Ishikawa (cell line): ENCODE results near the gene OR3A3.

Experiments
- CEBPB ChIP-seq: IDR thresholded peaks from 2 replicates; pipeline ENCODE4 v1.6.1; 2012
- CREB1 ChIP-seq: IDR thresholded peaks from 2 replicates; pipeline ENCODE4 v1.6.1; 2012; ENCODE audit warnings: low read depth
- EP300 ChIP-seq: IDR thresholded peaks from 2 replicates; pipeline ENCODE4 v1.6.1; 2012; ENCODE audit warnings: borderline replicate concordance
- NFIC ChIP-seq: IDR thresholded peaks from 2 replicates; pipeline ENCODE4 v1.6.1; 2012
- RAD21 ChIP-seq: IDR thresholded peaks from 2 replicates; pipeline ENCODE4 v1.6.1; 2012; ENCODE audit warnings: low read depth
- TAF1 ChIP-seq: IDR thresholded peaks from 2 replicates; pipeline ENCODE4 v1.6.1; 2012; ENCODE audit warnings: low read depth, mild to moderate bottlenecking
- TCF12 ChIP-seq: IDR thresholded peaks from 2 replicates; pipeline ENCODE4 v1.6.1; 2012; ENCODE audit warnings: low read depth
- TEAD4 ChIP-seq: IDR thresholded peaks from 2 replicates; pipeline ENCODE4 v1.6.1; 2012
- YY1 ChIP-seq: IDR thresholded peaks from 2 replicates; pipeline ENCODE4 v1.6.1; 2012; ENCODE audit warnings: low read depth
- ZBTB7A ChIP-seq: IDR thresholded peaks from 2 replicates; pipeline ENCODE4 v1.6.1; 2012; ENCODE audit warnings: low read depth
- TF ChIP-seq, protein P1 (sequence below): IDR thresholded peaks from 2 replicates; pipeline ENCODE4 v1.6.1; 2012; ENCODE audit warnings: low read depth, mild to moderate bottlenecking
- TF ChIP-seq, protein P2 (sequence below): IDR thresholded peaks from 2 replicates; pipeline ENCODE4 v1.6.1; 2012
- TF ChIP-seq, protein P3 (sequence below): IDR thresholded peaks from 2 replicates; pipeline ENCODE4 v1.6.1; 2012

The OR3A3 gene

GRCh38 chr17:3389791-3390190 is 21.4 kb upstream of the OR3A3 start:
- TF ChIP-seq YY1 = no peak
- no peak for TF ChIP-seq TEAD4
- TF ChIP-seq ZBTB7A = no peak
- TF ChIP-seq, protein P1, sequence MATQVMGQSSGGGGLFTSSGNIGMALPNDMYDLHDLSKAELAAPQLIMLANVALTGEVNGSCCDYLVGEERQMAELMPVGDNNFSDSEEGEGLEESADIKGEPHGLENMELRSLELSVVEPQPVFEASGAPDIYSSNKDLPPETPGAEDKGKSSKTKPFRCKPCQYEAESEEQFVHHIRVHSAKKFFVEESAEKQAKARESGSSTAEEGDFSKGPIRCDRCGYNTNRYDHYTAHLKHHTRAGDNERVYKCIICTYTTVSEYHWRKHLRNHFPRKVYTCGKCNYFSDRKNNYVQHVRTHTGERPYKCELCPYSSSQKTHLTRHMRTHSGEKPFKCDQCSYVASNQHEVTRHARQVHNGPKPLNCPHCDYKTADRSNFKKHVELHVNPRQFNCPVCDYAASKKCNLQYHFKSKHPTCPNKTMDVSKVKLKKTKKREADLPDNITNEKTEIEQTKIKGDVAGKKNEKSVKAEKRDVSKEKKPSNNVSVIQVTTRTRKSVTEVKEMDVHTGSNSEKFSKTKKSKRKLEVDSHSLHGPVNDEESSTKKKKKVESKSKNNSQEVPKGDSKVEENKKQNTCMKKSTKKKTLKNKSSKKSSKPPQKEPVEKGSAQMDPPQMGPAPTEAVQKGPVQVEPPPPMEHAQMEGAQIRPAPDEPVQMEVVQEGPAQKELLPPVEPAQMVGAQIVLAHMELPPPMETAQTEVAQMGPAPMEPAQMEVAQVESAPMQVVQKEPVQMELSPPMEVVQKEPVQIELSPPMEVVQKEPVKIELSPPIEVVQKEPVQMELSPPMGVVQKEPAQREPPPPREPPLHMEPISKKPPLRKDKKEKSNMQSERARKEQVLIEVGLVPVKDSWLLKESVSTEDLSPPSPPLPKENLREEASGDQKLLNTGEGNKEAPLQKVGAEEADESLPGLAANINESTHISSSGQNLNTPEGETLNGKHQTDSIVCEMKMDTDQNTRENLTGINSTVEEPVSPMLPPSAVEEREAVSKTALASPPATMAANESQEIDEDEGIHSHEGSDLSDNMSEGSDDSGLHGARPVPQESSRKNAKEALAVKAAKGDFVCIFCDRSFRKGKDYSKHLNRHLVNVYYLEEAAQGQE = no peak
- no peak for TF ChIP-seq EP300
- TF ChIP-seq CREB1 = no peak
- TF ChIP-seq, protein P2, sequence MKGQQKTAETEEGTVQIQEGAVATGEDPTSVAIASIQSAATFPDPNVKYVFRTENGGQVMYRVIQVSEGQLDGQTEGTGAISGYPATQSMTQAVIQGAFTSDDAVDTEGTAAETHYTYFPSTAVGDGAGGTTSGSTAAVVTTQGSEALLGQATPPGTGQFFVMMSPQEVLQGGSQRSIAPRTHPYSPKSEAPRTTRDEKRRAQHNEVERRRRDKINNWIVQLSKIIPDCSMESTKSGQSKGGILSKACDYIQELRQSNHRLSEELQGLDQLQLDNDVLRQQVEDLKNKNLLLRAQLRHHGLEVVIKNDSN = no peak
- TF ChIP-seq NFIC = no peak
- no peak for TF ChIP-seq TAF1

- TF ChIP-seq RAD21 = peak; percentile 7; the same call in 1 of the 2 replicates
- TF ChIP-seq, protein P1 = peak; percentile 80
- TF ChIP-seq YY1 = peak; percentile 63; the same call in 1 of the 2 replicates
These were observed 13.4 kb upstream of the OR3A3 start for GRCh38 chr17:3397801-3398200.

DNA sequence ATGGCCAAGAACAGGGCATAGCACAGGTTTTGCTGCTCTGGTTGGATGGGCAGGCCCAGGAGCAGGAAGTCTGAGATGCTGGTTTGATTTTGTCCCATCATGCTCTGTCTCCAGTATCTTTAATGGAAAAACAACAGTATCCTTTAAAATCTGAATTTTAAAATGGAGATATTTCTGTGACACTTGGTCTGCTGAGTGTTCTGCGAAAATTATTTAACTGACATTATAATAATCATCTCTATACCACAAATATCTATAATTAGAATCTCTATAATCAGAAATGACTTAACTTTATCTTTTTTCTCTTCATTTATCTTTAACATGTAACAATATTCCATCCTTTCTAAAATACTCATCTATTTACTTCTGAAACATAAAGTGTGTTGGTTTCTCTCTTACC is 12.9 kb upstream of the OR3A3 start, which contains the start of gene OR1E1:
Gene OR1E1, minus strand, starts transcription at position 101 of the 400 bp plus-strand sequence. Its CDS starts 0 bp downstream, at position 101.
- no peak for TF ChIP-seq TCF12
- no peak for TF ChIP-seq YY1
- no peak for TF ChIP-seq NFIC
- TF ChIP-seq EP300 = no peak
- TF ChIP-seq ZBTB7A = no peak
- TF ChIP-seq RAD21 = no peak
- TF ChIP-seq, protein P1 = no peak
- TF ChIP-seq CEBPB = no peak

DNA sequence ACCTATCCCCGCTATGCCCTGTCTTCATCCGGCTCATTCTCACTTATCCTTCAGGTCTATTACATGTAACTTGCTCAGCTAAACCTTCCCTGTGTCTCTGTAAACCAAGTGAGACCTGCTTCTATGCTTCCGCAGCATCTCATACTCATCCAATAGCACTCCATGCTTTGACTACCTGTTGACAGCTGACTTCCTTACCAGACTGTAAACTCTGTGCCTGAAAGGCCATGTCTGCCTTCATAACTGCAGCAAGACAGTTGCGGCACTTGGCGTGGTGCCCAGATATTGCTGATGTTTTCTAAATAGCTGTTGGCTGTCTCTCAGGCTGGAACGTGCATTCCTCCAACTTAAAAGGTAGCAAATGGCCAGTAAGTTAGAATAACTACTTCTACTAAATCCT is 11.1 kb upstream of the OR3A3 start:
- TF ChIP-seq RAD21 = no peak
- no peak for TF ChIP-seq NFIC
- TF ChIP-seq, protein P3, sequence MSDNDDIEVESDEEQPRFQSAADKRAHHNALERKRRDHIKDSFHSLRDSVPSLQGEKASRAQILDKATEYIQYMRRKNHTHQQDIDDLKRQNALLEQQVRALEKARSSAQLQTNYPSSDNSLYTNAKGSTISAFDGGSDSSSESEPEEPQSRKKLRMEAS = no peak
- TF ChIP-seq TCF12 = no peak
- no peak for TF ChIP-seq CREB1
- TF ChIP-seq, protein P1 = no peak
- TF ChIP-seq ZBTB7A = no peak
- no peak for TF ChIP-seq TEAD4
- no peak for TF ChIP-seq EP300
- TF ChIP-seq YY1 = no peak
- TF ChIP-seq, protein P2 = no peak
